Stimulated activated CD8-positive, alpha-beta memory T cell treated with anti-CD3 and anti-CD28 coated beads, Interleukin-4, amount 100 ng/mL, for 4 hours (primary cell): ENCODE data around the gene TMPRSS11F.
"Not testable (repeated sequence)": the region's sequence is repeated elsewhere in the genome, so short reads cannot be mapped to it uniquely, and the experiment has no call there.

Experiments
- DNase-seq, 2 donors: peaks; one replicate each; pipeline ENCODE4 v3.0.0-alpha.2; 2020; ENCODE audit warnings: low read depth in 2 of 2, low spot score in 1 of 2

TMPRSS11F gene

DNA sequence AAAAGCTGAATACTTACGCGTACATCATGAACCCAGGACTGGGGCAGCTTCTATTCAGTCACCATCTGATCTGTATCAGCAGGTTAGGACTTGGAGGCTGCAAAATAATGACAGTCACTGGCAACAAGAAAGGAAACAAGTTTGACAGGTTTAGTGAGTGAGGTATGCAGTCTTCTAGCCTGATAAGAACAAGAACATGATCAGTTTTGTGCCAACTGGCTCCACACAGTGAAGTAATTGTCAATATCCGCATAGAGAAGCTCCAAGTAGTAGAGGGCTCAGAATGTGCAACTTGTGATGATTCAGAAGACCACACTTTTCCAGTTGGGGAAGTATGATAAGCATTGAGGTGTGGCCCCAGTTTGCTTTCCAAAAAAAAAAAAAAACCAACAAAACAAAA is at the start of gene TMPRSS11F:
TSS of gene TMPRSS11F (minus strand) at position 77 of the 400 bp plus-strand sequence. CDS start at position 28, 49 bp downstream.
- DNase-seq: no peak

GRCh38 chr4:68176904-68177303 is 47.2 kb upstream of the TMPRSS11F start:
- DNase-seq: no peak

GRCh38 chr4:68176500-68176899 is 46.8 kb upstream of the TMPRSS11F start:
- no peak for DNase-seq

GRCh38 chr4:68175562-68176155 is 46.0 kb upstream of the TMPRSS11F start:
- DNase-seq: no peak

- DNase-seq: not testable (repeated sequence)
Measured at GRCh38 chr4:68174389-68174788, 44.7 kb upstream of the TMPRSS11F start.

DNA sequence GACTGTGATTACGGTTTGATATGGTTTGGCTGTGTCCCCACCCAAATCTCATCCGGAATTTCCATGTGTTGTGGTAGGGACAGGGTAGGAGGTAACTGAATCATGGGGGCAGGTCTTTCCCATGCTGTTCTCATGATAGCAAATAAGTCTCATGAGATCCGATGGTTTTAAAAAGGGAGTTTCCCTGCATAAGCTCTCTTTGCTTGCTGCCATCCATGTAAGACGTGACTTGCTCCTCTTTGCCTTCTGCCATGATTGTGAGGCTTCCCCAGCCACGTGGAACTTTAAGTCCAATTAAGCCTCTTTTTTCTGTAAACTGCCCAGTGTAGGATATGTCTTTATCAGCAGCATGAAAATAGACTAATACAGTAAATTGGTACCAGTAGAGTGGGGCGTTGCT is 42.5 kb upstream of the TMPRSS11F start:
- DNase-seq: not testable (repeated sequence)

DNA sequence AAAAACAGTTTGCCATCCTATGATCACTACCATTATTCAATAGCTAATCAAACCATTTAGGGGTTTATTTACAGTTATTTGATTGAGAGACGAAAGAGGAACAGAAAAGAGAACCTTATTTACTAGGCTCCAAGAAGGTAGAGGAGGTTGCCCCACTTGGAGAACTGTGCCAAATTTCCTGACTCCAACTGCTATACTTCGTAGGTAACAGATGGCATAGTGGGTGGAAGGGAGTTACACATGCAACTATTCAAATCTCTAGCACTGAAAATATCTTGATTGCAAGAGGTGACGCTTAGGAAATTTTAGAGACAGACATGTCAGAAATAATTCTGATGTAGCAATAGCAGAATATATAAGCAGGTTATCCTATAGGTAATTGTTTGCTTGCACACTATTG is 38.0 kb upstream of the TMPRSS11F start:
- DNase-seq: no peak

DNA sequence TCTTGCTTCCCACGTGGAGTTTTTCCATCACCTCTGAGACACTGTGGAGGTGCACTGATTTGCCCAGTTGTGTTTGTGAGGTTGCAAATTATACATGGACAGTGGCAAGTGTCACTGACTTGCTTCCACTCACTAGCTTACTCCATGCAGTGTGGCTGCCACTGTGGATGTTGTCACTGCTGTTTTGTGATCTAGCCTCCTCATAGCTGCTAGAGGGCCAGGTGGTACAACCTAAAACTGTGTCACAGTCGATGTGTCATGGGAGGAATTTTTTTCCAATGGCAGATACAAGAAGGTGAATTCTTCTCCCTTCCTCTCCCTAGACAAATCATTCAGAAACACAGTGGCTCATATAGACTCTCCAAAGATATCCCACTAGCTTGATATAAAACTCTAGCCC is 37.5 kb upstream of the TMPRSS11F start:
- DNase-seq: no peak

DNA sequence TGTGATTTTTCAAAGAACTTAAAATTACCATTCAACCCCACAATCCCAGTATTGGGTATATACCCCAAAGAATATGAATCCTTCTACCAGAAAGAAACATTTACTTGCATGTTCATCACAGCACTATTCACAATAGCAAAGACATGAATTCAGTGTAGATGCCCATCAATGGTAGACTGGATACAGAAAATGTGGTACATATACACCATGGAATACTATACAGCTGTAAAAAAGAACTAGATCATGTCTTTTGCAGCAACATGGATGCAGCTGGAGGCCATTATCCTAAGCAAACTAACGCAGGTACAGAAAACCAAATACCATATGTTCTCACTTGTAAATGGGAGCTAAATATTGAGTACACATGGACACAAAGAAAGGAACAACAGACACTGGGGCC is 34.1 kb upstream of the TMPRSS11F start:
- no peak for DNase-seq

DNA sequence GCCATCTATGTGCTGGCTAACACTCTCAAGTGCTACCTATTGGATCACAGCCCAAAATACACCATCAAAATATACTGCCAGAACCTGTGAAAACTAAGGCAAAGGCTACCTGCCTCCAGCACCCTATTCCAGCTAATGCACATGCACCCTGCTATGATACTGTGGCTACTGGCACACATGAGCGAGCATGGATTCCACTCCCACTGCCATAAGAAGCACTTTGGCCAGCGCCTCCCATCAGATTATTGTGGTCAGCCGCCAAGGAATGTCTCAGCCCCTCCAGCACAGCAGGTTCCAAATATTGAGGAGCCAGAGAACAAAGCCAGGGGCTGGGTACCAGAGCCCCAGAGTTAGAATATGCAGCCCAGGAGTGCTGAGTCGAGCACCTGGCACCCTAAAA is 32.5 kb upstream of the TMPRSS11F start:
- no peak for DNase-seq

GRCh38 chr4:68152411-68152810 is 22.7 kb upstream of the TMPRSS11F start:
- no peak for DNase-seq

DNA sequence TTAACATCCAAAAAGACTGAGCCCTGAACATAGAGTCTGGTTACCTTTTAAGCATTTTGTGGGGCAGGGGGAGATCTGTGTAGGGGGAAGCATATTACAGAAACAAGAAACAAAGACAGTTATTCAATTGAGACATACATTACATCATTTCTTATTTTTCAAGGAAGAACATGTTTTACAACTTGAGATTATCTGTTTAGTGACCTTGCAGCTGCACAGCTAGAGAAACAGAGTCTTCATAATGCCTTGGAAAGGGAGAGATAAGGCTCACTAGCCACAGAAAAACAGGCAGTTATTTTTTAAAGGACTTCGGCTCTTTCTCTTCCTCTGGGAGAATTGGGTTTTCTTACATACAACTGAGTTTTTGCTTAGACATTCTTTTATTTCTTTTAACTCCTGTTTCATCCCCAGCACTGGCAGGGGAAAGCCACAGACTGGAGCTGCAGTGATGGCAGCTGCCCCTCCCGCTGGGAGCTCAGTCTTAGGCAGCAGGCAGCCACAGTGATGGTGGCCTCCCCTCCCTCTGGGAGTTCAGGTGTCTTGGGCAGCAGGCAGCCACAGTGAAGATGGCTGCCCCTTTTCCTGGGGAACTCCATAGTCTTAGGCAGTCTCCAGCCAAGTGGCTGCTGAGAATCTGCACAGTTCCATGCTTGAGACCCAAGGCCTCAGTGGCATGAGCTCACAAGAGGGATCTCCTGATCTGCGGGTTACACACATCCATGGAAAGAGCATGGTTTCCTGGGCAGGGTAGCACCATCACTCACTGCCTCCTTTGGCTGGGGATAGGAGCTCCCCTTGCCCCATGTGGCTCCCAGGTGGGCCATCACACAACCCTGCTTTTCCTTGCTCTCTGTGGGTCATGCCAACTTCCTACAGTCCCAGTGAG is 19.4 kb upstream of the TMPRSS11F start:
- DNase-seq: no peak

DNA sequence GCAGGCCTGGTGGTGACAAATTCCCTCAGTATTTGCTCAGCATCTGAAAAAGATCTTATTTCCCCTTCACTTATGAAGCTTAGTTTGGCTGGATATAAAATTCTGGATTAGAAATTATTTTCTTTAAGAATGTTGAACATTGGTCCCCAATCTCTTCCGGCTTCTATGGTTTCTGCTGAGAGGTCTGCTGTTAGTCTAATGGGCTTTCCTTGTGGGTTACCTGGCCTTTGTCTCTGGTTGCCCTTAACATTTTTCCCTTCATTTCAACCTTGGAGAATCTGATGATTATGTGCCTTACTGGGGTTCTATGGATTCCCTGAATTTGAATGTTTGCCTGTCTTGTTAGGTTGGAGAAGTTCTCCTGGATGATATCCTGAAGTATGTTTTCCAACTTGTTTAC is 17.4 kb upstream of the TMPRSS11F start:
- DNase-seq: no peak

DNA sequence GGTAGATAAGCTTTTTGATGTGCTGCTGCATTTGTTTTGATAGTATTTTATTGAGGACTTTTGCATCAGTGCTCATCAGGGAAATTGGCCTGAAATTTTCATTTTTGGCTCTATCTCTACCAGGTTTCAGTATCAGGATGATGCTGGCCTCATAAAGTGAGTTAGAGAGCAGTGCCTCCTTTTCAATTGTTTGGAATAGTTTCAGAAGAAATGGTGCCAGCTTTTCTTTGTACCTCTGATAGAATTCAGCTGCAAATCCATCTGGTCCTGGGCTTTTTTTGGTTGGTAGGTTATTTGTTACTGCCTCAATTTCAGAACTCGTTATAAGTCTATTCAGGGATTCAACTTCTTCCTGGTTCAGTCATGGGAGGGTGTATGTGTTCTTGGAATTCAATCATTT is 15.6 kb upstream of the TMPRSS11F start:
- no peak for DNase-seq

DNA sequence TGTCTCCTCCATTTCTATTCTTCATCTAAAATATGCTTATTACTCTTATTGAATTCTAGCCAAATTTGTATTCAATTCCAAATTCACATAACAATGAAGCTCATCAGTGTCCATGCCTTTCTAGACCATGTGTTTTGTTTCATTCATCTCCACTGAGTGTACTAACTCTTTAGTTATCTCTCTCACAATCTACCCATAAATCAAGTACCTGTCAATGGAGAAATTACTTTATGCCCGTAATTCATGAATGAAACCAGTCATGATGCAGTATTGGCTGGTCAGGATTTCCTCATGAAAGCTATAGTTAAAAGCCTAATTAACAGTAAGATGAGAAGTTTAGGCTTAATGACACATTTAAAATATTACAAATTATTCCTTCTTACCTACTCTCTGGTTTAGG is 12.2 kb upstream of the TMPRSS11F start:
- DNase-seq: no peak

GRCh38 chr4:68132342-68132741 is 2.7 kb upstream of the TMPRSS11F start:
- no peak for DNase-seq

GRCh38 chr4:68124262-68124661 is 5.4 kb downstream of the TMPRSS11F start:
- DNase-seq: no peak

GRCh38 chr4:68123525-68123924 is 6.1 kb downstream of the TMPRSS11F start:
- DNase-seq: no peak

GRCh38 chr4:68119921-68120320 is 9.7 kb downstream of the TMPRSS11F start:
- no peak for DNase-seq

GRCh38 chr4:68110441-68110840 is 19.2 kb downstream of the TMPRSS11F start:
- no peak for DNase-seq

DNA sequence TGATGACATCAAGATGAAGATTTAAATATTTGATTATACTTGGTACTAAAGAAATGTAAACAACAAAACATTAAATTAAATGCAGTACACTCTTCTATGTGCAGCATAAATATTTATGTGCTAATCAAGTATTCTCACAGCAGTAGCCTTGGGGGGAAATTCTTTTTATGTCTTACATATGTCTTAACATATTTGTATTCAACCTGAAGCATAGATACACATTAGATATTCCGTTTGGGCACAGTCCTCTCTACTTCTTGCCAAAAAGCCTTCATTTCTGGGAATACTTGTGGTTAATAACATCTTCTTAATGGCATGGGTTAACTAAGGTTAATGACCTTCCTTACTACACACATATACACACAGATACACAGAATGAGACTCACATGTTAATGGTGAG is 19.8 kb downstream of the TMPRSS11F start:
- DNase-seq: no peak

DNA sequence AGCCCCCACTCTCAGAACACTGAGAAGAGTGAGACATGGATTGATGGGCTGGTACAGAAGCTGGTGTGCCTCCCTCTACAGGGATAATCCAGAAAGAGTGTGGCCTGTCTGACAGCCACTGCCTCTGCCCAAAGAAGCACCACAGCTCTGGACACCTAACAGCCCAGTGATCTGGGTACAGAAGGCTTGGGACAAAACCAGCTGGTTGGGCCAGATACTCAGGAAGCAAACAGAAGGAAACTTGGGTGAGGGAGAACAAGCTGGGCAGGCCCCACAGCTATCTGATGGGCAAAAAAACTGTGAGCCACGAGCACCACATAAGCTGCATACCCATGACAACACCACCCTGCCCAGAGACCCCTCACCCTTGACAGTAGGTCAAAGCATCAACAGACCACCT is 46.9 kb downstream of the TMPRSS11F start:
- DNase-seq: no peak

DNA sequence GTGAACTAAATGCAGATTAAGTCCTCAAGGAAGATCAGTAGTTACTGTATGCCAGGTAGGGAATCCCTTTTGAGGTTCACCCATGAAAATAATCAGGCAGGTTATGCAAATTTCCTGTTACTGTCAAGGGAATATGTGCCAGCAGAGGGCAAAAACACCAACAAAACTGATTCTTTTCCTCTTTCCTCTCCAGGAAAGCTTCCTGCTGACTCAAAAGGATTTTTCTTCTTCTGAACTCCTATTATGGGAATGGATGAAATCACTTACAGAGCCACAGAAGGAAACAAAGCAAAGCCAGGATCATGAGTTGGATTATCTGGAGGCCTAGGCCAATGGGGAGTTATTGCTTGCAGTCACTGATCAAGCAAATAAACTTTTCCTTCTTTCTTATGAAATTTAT is 49.7 kb downstream of the TMPRSS11F start:
- no peak for DNase-seq
